GM10248 (cell line): Measurements from ENCODE around the gene ZNF320.
"Not testable (repeated sequence)": the region's sequence is repeated elsewhere in the genome, so short reads cannot be mapped to it uniquely, and the experiment has no call there.

Source experiments
- CTCF ChIA-PET: fragments of 300-600 bp; sonication (Branson Sonifier 250); formaldehyde crosslinking; extraction: SDS; loops from one replicate; lab custom pipeline; 2021; ENCODE audit warnings: antibody characterized with exemption; lab: Yijun Ruan, JAX
- POLR2A ChIA-PET: fragments of 350-650 bp; sonication (Branson Sonifier 250); formaldehyde crosslinking; extraction: SDS; loops from one replicate; lab custom pipeline; 2020; ENCODE audit warnings: antibody characterized with exemption; lab: Yijun Ruan, JAX
- DNase-seq: peaks from one replicate; pipeline ENCODE4 v3.0.0; 2012; ENCODE audit errors: extremely low spot score
- TF ChIP-seq, protein P1 (sequence below): IDR thresholded peaks from 2 replicates; pipeline ENCODE4 v1.5.1; 2012; ENCODE audit warnings: mild to moderate bottlenecking, low read depth; ENCODE audit errors: extremely low read depth, missing control alignments, control extremely low read depth

Gene ZNF320

DNA sequence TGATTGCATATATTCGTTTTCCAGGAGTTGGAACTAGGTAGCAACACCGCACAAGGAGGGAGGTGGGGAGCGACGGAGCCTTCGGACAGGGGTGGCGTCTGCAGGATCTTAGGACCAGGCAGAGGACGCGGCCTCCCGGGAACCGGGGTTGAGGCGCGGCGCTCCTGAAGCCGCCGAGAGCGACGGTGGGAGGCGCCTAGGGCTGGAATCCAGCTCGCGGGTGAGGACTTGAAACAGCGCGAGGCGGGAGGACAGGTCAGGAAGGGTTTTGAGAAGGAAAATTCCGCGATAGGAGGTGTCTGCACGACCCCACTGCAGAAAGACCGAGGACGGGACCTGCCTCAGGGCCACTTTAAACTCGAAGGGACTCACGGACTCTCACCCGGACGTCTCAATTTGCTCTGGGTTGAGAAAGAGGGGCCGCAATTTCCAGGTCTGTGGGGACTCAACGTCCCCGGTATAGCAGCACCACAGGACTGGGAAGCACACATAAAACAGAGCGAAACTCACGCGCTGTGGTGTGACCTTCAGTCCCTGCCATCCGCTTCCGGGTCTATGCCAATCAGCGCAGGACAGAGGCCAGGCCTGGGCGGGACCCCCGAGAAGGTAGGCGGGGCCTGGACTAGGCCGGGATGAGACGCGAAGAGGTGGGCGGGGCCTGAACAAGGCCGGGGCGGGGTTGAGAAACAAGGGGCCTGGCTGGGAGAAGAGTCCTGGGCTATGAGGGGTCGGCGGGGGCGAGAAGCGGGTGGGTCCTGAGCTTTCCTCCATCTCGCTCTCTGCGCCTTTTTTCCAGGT lies at the start of gene ZNF320:
ZNF320 (minus strand) TSS at position 498 of the 798 bp plus-strand sequence. CDS start 7,380 bp downstream, outside the sequence.
- CTCF ChIA-PET: no interaction called here
- TF ChIP-seq, protein P1, sequence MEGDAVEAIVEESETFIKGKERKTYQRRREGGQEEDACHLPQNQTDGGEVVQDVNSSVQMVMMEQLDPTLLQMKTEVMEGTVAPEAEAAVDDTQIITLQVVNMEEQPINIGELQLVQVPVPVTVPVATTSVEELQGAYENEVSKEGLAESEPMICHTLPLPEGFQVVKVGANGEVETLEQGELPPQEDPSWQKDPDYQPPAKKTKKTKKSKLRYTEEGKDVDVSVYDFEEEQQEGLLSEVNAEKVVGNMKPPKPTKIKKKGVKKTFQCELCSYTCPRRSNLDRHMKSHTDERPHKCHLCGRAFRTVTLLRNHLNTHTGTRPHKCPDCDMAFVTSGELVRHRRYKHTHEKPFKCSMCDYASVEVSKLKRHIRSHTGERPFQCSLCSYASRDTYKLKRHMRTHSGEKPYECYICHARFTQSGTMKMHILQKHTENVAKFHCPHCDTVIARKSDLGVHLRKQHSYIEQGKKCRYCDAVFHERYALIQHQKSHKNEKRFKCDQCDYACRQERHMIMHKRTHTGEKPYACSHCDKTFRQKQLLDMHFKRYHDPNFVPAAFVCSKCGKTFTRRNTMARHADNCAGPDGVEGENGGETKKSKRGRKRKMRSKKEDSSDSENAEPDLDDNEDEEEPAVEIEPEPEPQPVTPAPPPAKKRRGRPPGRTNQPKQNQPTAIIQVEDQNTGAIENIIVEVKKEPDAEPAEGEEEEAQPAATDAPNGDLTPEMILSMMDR: no peak
- DNase-seq: peak; percentile 96
- POLR2A ChIA-PET: no interaction called here

DNA sequence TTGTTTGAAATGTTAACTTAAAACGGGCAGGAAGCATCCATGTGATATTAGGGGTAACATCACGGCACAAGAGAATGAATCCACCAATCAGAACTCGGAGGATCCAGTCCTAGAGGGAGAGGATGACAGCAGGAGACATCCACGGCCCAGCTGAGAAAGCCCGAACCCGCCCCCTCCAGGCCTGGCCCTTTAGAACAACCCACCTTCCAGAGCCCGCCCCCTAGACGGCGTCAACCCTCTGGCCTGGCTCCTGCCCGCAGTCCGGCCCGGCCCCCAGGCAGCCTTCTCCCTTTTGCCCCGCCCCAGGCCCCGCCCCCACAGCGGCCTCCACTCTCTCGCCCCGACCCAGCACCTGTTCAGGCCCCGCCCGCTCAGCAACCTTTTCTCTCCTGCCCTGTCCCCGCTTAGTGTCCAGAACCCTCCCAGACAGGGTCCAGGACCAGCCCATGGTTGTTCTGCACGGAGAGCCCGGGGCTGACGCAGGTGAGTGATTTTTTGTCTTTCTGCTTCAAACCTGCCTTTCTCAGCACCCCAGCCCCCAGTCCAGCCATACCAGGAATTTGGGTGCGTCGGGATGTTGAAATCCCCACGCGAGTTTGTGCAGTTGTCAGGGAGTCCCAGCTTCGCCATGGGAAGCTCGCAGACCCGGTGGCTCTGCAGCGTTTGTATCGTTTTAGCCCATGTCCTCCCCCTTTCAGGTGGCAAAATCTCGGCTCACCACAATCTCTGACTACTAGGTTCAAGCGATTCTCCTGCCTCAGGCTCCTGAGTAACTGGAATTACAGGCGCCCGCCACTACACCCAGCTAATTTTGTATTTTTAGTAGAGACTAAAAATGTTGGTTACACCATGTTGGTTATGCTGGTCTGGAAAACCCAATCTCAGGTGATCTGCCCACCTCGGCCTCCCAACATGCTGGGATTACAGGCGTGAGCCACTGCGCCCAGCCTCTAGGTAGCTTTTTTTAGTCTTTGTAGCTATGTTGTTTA lies 49.2 kb upstream of the ZNF320 start:
- DNase-seq: peak; percentile 10
- TF ChIP-seq, protein P1: no peak
- ChIA-PET CTCF (interaction anchor here (1.9 kb wide), 1 partner anchor 15 kb away, joined by 11 read pairs; the partner anchor contains the start of gene ZNF816), POLR2A (no interaction called here)

DNA sequence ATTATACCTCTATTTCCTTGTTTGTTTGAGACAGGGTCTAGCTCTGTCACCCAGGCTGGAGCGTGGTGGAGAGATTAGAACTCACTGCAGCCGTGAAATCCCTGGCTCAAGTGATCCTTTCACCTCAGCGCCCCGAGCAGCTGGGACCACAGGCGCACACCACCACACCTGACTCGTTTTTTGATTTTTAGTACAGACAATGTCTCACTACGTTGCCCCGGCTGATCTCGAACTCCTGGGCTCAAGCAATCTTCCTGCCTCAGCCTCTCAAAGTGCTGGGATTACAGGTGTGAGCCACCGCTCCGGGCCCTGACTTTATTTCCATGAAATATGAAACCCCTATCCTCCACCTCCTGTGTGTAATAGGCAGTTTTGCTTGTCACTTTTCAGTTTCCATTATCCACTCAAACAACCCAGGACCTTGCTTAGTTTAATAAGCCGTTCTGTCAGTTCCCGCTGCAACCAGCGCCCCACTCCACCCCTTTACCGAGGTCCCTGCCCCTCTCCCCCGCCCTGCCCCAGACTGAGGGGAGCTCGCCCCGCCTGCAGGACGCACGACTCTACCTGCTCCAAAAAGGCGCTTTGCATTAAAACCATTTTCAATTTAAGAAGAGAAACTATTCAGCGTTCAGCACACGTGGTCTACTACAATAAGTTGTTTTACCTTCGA lies 48.4 kb upstream of the ZNF320 start:
- ChIA-PET CTCF (interaction anchor here (1.9 kb wide), 1 partner anchor 16 kb away, joined by 11 read pairs; the partner anchor contains the start of gene ZNF816), POLR2A (no interaction called here)
- no peak for DNase-seq
- TF ChIP-seq, protein P1: no peak

DNA sequence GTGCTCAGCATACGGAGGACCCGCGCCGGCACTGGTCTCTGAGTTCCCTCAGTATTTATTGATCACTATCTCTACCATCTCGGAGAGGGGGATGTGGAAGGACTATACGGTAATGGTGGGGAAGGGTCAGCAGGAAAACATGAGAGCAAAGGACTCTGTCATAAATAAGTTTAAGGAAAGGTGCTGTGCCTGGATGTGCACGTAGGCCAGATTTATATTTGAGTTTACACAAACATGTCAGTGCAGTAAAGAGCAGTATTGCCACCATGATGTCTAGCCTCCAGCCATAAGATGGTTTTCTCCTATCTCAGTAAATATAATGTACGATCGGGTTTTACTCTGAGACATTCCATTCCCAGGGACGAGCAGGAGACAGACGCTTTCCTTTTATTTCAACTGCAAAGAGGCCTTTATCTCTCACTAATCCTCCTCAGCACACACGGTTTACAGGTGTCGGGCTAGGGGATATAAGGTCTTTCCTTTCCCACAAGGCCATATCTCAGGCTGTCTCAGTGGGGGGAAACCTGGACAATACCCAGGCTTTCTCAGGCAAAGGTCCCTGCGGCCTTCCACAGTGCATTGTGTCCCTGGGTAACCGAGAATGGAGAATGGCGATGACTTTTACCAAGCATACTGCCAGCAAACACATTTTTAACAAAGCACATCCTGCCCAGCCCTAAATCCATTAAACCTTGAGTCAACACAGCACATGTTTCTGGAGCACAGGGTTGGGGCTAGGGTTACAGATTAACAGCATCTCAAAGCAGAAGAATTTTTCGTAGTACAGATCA lies 47.5 kb upstream of the ZNF320 start:
- POLR2A ChIA-PET, DNase-seq, CTCF ChIA-PET: not testable (repeated sequence)

DNA sequence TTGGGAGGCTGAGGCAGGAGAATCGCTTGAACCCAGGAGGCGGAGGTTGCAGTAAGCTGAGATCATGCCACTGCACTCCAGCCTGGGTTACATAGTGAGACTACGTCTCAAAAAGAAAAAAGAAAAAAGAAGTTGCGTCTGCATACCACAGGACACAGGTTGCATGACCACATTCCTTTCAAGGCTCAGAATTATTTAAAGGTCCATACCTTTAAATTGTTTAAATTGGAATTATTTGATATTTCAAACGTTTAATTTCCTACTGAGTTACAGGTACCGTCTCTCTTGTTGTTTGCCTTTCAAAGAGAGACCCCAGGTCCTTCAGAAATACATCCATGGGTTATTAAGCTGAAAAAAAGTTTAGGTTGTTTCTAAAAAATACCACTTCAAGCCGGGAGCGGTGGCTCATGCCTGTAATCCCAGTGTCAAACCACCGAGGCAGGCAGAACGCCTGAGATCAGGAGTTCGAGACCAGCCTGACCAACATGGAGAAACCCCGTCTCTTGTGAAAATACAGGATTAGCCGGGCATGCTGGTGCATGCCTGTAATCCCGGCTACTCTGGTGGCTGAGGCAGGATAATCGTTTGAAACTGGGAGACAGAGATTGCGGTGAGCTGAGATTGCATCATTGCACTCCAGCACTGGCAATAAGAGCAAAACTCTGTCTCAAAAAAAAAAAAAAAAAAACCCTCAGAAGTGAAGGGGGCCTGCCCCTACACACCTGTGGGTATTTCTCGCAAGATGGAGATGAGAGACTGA lies 46.6 kb upstream of the ZNF320 start:
- ChIA-PET CTCF (no interaction called here), POLR2A (no interaction called here)
- TF ChIP-seq, protein P1: no peak
- no peak for DNase-seq
